ENCODE measurements around the gene ARID5B. TPM values are rescaled to one million over a fixed set of nuclear protein-coding genes. Genes with fewer than 3 reads are reported as not detected.

Gene ARID5B
- polyA plus RNA-seq, 1 of the 3 experiments (the other 2 are of a cell fraction) = 10.9 TPM

DNA sequence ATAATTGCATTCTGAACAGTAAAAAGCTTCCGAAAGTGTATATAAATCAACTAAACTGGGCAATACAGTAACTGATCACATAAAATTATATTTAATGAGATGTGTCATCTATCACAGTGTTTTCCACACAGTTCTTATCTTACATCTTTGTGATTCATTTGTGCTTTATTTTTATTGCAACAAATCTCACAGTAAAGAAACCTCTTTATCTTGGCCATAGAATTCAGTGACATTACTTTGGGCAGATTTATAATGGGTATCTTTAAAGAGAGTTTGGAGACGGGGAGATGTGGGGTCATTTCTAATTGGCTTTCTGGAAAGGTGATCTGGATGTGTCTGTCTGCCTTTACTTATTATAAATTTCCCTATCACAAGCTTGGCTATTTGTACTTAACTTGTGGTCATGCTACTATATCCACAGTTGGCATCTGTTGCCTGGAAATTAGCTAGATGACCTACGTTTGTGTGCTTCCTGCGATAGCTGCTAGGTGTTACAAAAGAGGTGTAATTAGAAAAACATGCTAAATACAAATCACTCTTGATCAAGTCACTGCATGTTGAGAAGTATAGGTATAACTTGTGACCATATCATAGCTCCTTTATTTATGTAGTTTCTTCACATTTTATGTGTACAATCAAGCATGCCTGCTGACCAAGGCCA, 123.8 kb downstream of the ARID5B start:
- DNase-seq = no peak

GRCh38 chr10:62025901-62026879, 124.7 kb downstream of the ARID5B start:
- H3F3A ChIP-seq (replicated peaks; ENCODE audit: insufficient read depth) = peaks cover 24% of the 10 kb centered on the region
- H3K79me2 ChIP-seq (ENCODE audit: insufficient read depth) = peaks cover 24% of the 10 kb centered on the region; the same call in 1 of the 2 replicates
- H2AFZ ChIP-seq (ENCODE audit: low read depth) = no peak overlapping the region
- H3K4me1 ChIP-seq (ENCODE audit: control insufficient read depth in 1 of 2, insufficient read depth in 2 of 2, low read depth in 1 of 2, low read length in 1 of 2) = peaks cover 0 to 37% of the 10 kb centered on the region in 2 experiments; a peak in 3 of 4 replicates
- peak overlapping the region; percentile 22 to 81; a peak in 3 of 4 replicates for H3K27ac ChIP-seq (ENCODE audit: low read depth in 2 of 2, low read length in 1 of 2)
- H3K4me3 ChIP-seq (ENCODE audit: low read depth in 2 of 2, low read length in 1 of 2) = no peak overlapping the region
- WGBS (ENCODE audit: low lambda C conversion rate) = 39% methylated on average over 4 of the region's 4 CpGs
- H3K4me2 ChIP-seq = peak overlapping the region; percentile 41
- H3K9me3 ChIP-seq = no peaks in the 10 kb centered on the region
- no peaks in the 10 kb centered on the region for H3K9me2 ChIP-seq
- ChIA-PET POLR2A (no interaction called here), CTCF (interaction anchor here (0.8 to 2.7 kb wide), 5 partner anchors 10 to 219 kb away, joined by 3 to 16 read pairs (median 3); no protein-coding TSS in a partner anchor)
- H3K9ac ChIP-seq = no peak overlapping the region
- no peaks in the 10 kb centered on the region for H3K27me3 ChIP-seq (ENCODE audit: insufficient read depth)
- peaks cover 0 to 8% of the 10 kb centered on the region in 2 experiments for H3K36me3 ChIP-seq (replicated peaks in 1 of 2; ENCODE audit: control insufficient read depth in 1 of 2, insufficient read depth in 2 of 2, low read length in 1 of 2)
- no peak for DNase-seq
- H4K20me1 ChIP-seq (ENCODE audit: insufficient read depth) = no peaks in the 10 kb centered on the region
- TF ChIP-seq USF2 (IDR thresholded peaks at IDR 0.05; ENCODE audit: borderline replicate concordance, low read depth, low read length) = no peak
- TF ChIP-seq TAF1 (IDR thresholded peaks at IDR 0.05; ENCODE audit: borderline replicate concordance, low read depth, low read length) = no peak
- peak; percentile 27; the same call in 1 of the 2 replicates for TF ChIP-seq NFIC (IDR thresholded peaks at IDR 0.05; ENCODE audit: borderline replicate concordance)
- TF ChIP-seq NRF1 (IDR thresholded peaks at IDR 0.05; ENCODE audit: low read depth, low read length) = no peak
- TF ChIP-seq RCOR1 (IDR thresholded peaks at IDR 0.05; ENCODE audit: low read length) = no peak
- TF ChIP-seq ELF1 (IDR thresholded peaks at IDR 0.05) = no peak
- no peak for TF ChIP-seq YY1 (IDR thresholded peaks at IDR 0.05; ENCODE audit: low read depth)
- no peak for TF ChIP-seq FOXJ3 (CRISPR knock-in tag; IDR thresholded peaks at IDR 0.05)
- TF ChIP-seq, protein P1, sequence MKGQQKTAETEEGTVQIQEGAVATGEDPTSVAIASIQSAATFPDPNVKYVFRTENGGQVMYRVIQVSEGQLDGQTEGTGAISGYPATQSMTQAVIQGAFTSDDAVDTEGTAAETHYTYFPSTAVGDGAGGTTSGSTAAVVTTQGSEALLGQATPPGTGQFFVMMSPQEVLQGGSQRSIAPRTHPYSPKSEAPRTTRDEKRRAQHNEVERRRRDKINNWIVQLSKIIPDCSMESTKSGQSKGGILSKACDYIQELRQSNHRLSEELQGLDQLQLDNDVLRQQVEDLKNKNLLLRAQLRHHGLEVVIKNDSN (IDR thresholded peaks at IDR 0.05; ENCODE audit: borderline replicate concordance, low read depth) = no peak
- peak; percentile 62 for TF ChIP-seq PBX3 (IDR thresholded peaks at IDR 0.05)
- TF ChIP-seq, protein P2, sequence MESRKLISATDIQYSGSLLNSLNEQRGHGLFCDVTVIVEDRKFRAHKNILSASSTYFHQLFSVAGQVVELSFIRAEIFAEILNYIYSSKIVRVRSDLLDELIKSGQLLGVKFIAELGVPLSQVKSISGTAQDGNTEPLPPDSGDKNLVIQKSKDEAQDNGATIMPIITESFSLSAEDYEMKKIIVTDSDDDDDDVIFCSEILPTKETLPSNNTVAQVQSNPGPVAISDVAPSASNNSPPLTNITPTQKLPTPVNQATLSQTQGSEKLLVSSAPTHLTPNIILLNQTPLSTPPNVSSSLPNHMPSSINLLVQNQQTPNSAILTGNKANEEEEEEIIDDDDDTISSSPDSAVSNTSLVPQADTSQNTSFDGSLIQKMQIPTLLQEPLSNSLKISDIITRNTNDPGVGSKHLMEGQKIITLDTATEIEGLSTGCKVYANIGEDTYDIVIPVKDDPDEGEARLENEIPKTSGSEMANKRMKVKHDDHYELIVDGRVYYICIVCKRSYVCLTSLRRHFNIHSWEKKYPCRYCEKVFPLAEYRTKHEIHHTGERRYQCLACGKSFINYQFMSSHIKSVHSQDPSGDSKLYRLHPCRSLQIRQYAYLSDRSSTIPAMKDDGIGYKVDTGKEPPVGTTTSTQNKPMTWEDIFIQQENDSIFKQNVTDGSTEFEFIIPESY (IDR thresholded peaks at IDR 0.05; ENCODE audit: borderline replicate concordance, low read depth) = no peak
- TF ChIP-seq MEF2A (IDR thresholded peaks at IDR 0.05; ENCODE audit: borderline replicate concordance, low read depth) = no peak
- TF ChIP-seq POLR2AphosphoS5 (IDR thresholded peaks at IDR 0.05; ENCODE audit: low read depth, low read length) = 0 out of 2 replicates have a peak, but pooled peaks have one; percentile 8
- no peak for TF ChIP-seq RFX5 (IDR thresholded peaks at IDR 0.05; ENCODE audit: low read length)

More for the DNA sequence above, 123.8 kb downstream of the ARID5B start:
- no peak overlapping the region for H3K4me3 ChIP-seq (ENCODE audit: low read depth in 2 of 2, low read length in 1 of 2)
- TF ChIP-seq MEF2A (IDR thresholded peaks at IDR 0.05; ENCODE audit: borderline replicate concordance, low read depth) (no peak), TCF12 (IDR thresholded peaks at IDR 0.05) (no peak; the same call in 1 of the 2 replicates), MXI1 (IDR thresholded peaks at IDR 0.05; ENCODE audit: low read depth, low read length) (no peak), PBX3 (IDR thresholded peaks at IDR 0.05) (peak; percentile 52; the same call in 1 of the 2 replicates)
- no peaks in the 10 kb centered on the region for H3K9me3 ChIP-seq
- H3K9ac ChIP-seq = no peak overlapping the region
- no peaks in the 10 kb centered on the region for H4K20me1 ChIP-seq (ENCODE audit: insufficient read depth)
- 77% methylated on average over 4 of the region's 4 CpGs for WGBS (ENCODE audit: low lambda C conversion rate)
- peaks cover 23% of the 10 kb centered on the region; the same call in 1 of the 2 replicates for H3K79me2 ChIP-seq (ENCODE audit: insufficient read depth)
- ChIA-PET CTCF (interaction anchor here (0.8 to 2.7 kb wide), 4 partner anchors 11 to 219 kb away, joined by 3 to 16 read pairs (median 4); no protein-coding TSS in a partner anchor), POLR2A (no interaction called here)
- no peaks in the 10 kb centered on the region for H3K9me2 ChIP-seq
- H2AFZ ChIP-seq (ENCODE audit: low read depth) = no peak overlapping the region
- peaks cover 24% of the 10 kb centered on the region for H3F3A ChIP-seq (replicated peaks; ENCODE audit: insufficient read depth)
- H3K4me1 ChIP-seq (ENCODE audit: control insufficient read depth in 1 of 2, insufficient read depth in 2 of 2, low read depth in 1 of 2, low read length in 1 of 2) = peaks cover 0 to 42% of the 10 kb centered on the region in 2 experiments; a peak in 3 of 4 replicates
- peak overlapping the region in 1 of 2 experiments; percentile 81; a peak in 2 of 4 replicates for H3K27ac ChIP-seq (ENCODE audit: low read depth in 2 of 2, low read length in 1 of 2)
- peaks cover 0 to 8% of the 10 kb centered on the region in 2 experiments for H3K36me3 ChIP-seq (replicated peaks in 1 of 2; ENCODE audit: control insufficient read depth in 1 of 2, insufficient read depth in 2 of 2, low read length in 1 of 2)
- H3K27me3 ChIP-seq (ENCODE audit: insufficient read depth) = no peaks in the 10 kb centered on the region
- H3K4me2 ChIP-seq = no peak overlapping the region
